Spleen (tissue), 11 donors: ENCODE measurements around the gene URGCP. TPM values are rescaled to one million over a fixed set of nuclear protein-coding genes. Genes with fewer than 3 reads are reported as not detected.

Experiments
- DNase-seq: peaks from one replicate; pipeline ENCODE4 v3.0.0-alpha.2; 2020
- H3K27ac ChIP-seq, 8 donors: fragments of 200-600 bp; sonication (generic) in 7 of 8; 1 replicate in 4 of 8; 2 replicates in 4 of 8; pipeline versions ENCODE4 v1.5.0 to v1.8.0; 2016 to 2021; ENCODE audit warnings: inconsistent platforms in 4 of 8, mild to moderate bottlenecking in 4 of 8, moderate library complexity in 1 of 8
- H3K27me3 ChIP-seq, 7 donors: fragments of 200-600 bp; sonication (generic) in 6 of 7; replicated peaks in 1 of 7; 1 replicate in 4 of 7; 2 replicates in 3 of 7; pipeline versions ENCODE4 v1.5.0 to v1.8.0; 2016 to 2021; ENCODE audit warnings: inconsistent platforms in 3 of 7, mild to moderate bottlenecking in 1 of 7
- H3K36me3 ChIP-seq, 6 donors: fragments of 200-600 bp; sonication (generic) in 5 of 6; 1 replicate in 4 of 6; 2 replicates in 2 of 6; pipeline versions ENCODE4 v1.5.0 to v1.8.0; 2016 to 2021; ENCODE audit warnings: inconsistent platforms in 2 of 6
- H3K4me1 ChIP-seq, 6 donors: fragments of 200-600 bp; sonication (generic) in 5 of 6; 1 replicate in 3 of 6; 2 replicates in 3 of 6; pipeline versions ENCODE4 v1.5.0 to v1.8.0; 2016 to 2021; ENCODE audit warnings: inconsistent platforms in 3 of 6
- H3K4me3 ChIP-seq, 8 donors: fragments of 200-600 bp; sonication (generic) in 7 of 8; 1 replicate in 4 of 8; 2 replicates in 4 of 8; pipeline versions ENCODE4 v1.5.0 to v1.8.0; 2016 to 2021; ENCODE audit warnings: inconsistent platforms in 4 of 8, mild to moderate bottlenecking in 4 of 8, moderate library complexity in 2 of 8
- H3K9me3 ChIP-seq, 8 donors: fragments of 200-600 bp; sonication (generic) in 7 of 8; 1 replicate in 4 of 8; 2 replicates in 4 of 8; pipeline versions ENCODE4 v1.5.0 to v1.8.0; 2016 to 2021; ENCODE audit warnings: inconsistent platforms in 4 of 8
- CTCF ChIP-seq, 11 experiments: fragments of 200-600 bp in 7 of 11; fragments of 450-650 bp in 4 of 11; sonication (generic) in 4 of 11; IDR thresholded peaks in 8 of 11; conservative IDR thresholded peaks in 3 of 11; 1 replicate in 7 of 11; 2 replicates in 4 of 11; pipeline versions ENCODE4 v1.4.0 to v1.8.0; 2016 to 2021; ENCODE audit warnings: antibody characterized with exemption in 11 of 11, inconsistent platforms in 4 of 11, mild to moderate bottlenecking in 1 of 11
- POLR2A ChIP-seq, 3 donors: fragments of 450-650 bp; IDR thresholded peaks; one replicate each; pipeline ENCODE4 v1.5.1; 2017; ENCODE audit warnings: antibody characterized with exemption in 3 of 3, mild to moderate bottlenecking in 1 of 3
- POLR2AphosphoS5 ChIP-seq, 3 donors: sonication (generic); formaldehyde crosslinking; IDR thresholded peaks; one replicate each; pipeline ENCODE4 v1.5.1; 2017; ENCODE audit warnings: antibody characterized with exemption in 3 of 3
- WGBS, 5 donors: extraction: QIAGEN DNeasy Blood & Tissue Kit in 3 of 5; methylation state at CpG; one replicate each; pipeline versions ENCODE4 v1.1.5 to v1.1.7; 2013 to 2018; 5-methylcytosine and 5-hydroxymethylcytosine counted together
- intact Hi-C: fragments of 100-400 bp; cut with DNase I; formaldehyde crosslinking; loops from one replicate; pipeline ENCODE4 v1.15.0; 2023; ENCODE audit warnings: low total_unique reads
- polyA plus RNA-seq, 3 donors: library from polyadenylated mRNA; stranded (reverse); fragments of 200-250 nt; gene quantifications; one replicate each; pipeline ENCODE4 v1.2.1, GENCODE V29; 2013
- total RNA-seq, 7 donors: library from RNA; depleted of rRNA in 3 of 7; stranded (reverse); fragments of >200 nt in 3 of 7; fragmentation: NEBNext Ultra II Directional in 4 of 7; extraction: Animal tissue kit (Norgen Biotek cat#: 25700) in 4 of 7; gene quantifications; one replicate each; pipeline versions ENCODE4 v1.1.0 to v1.2.1, GENCODE V29; 2016 to 2021
- donor health status: healthy with polysubstance abuse.
- donor health status: DM: no; HTN: no; CAD: no; lungs with moderate emphysema.
- donor health status: DM: no; HTN: no; CAD: no.
- donor health status: Bipolar disorder and iron deficiency.
- donor health status: healthy.
- donor health status: DM: no; HTN: no; CAD: no.
- donor health status: DM: yes; HTN: yes; CAD: no.

URGCP gene
- total and polyA plus RNA-seq, 10 donors: 8.6 to 32.1 (median 24.6) TPM

- WGBS, 5 donors: 87 to 93% (median 92%) methylated on average over 2 of the region's 2 CpGs
- TF ChIP-seq POLR2A (IDR thresholded peaks at IDR 0.05): no peak
- TF ChIP-seq POLR2AphosphoS5 (IDR thresholded peaks at IDR 0.05): no peak
- no peak for TF ChIP-seq CTCF (IDR thresholded peaks at IDR 0.05 in 8 of 11, conservative IDR thresholded peaks at IDR 0.05 in 3 of 11)
- intact Hi-C loops: loop anchor here (5.0 kb wide), 1 partner anchor 122 kb away; no protein-coding TSS in a partner anchor
These were observed 61.7 kb downstream of the URGCP start for GRCh38 chr7:43844662-43845061.

GRCh38 chr7:43844257-43844656 lies 62.1 kb downstream of the URGCP start:
- no peak for DNase-seq
- TF ChIP-seq CTCF (IDR thresholded peaks at IDR 0.05 in 8 of 11, conservative IDR thresholded peaks at IDR 0.05 in 3 of 11) (no peak), POLR2A (IDR thresholded peaks at IDR 0.05) (no peak), POLR2AphosphoS5 (IDR thresholded peaks at IDR 0.05) (no peak)
- no peaks in the 10 kb centered on the region for H3K9me3 ChIP-seq
- peaks cover 0 to 2% (median under 1%) of the 10 kb centered on the region in 6 donors for H3K4me1 ChIP-seq
- H3K27ac ChIP-seq: no peak overlapping the region
- H3K27me3 ChIP-seq: no peaks in the 10 kb centered on the region
- no peaks in the 10 kb centered on the region for H3K36me3 ChIP-seq
- H3K4me3 ChIP-seq: no peak overlapping the region
- WGBS, 5 donors: 83 to 95% (median 93%) methylated on average over 2 of the region's 2 CpGs
- intact Hi-C loops: loop anchor here (5.0 kb wide), 1 partner anchor 122 kb away; no protein-coding TSS in a partner anchor

More at GRCh38 chr7:43844662-43845061, 61.7 kb downstream of the URGCP start:
- H3K36me3 ChIP-seq: no peaks in the 10 kb centered on the region
- DNase-seq: no peak
- no peaks in the 10 kb centered on the region for H3K4me1 ChIP-seq
- H3K9me3 ChIP-seq: no peaks in the 10 kb centered on the region
- no peaks in the 10 kb centered on the region for H3K27me3 ChIP-seq
- no peak overlapping the region for H3K4me3 ChIP-seq
- no peak overlapping the region for H3K27ac ChIP-seq

GRCh38 chr7:43843296-43843695 lies 63.1 kb downstream of the URGCP start:
- H3K36me3 ChIP-seq: no peaks in the 10 kb centered on the region
- H3K4me1 ChIP-seq: peaks cover 0 to 12% (median 8%) of the 10 kb centered on the region in 6 donors
- intact Hi-C loops: loop anchor here (5.0 kb wide), 1 partner anchor 121 kb away; no protein-coding TSS in a partner anchor
- TF ChIP-seq POLR2AphosphoS5 (IDR thresholded peaks at IDR 0.05): no peak
- no peak for TF ChIP-seq POLR2A (IDR thresholded peaks at IDR 0.05)
- no peak for TF ChIP-seq CTCF (IDR thresholded peaks at IDR 0.05 in 8 of 11, conservative IDR thresholded peaks at IDR 0.05 in 3 of 11)
- no peak overlapping the region for H3K4me3 ChIP-seq
- WGBS, 5 donors: 89 to 95% (median 94%) methylated on average over 4 of the region's 4 CpGs
- no peak for DNase-seq
- H3K9me3 ChIP-seq: no peaks in the 10 kb centered on the region
- H3K27ac ChIP-seq: no peak overlapping the region
- no peaks in the 10 kb centered on the region for H3K27me3 ChIP-seq

GRCh38 chr7:43838201-43838658 lies 68.2 kb downstream of the URGCP start:
- TF ChIP-seq CTCF (IDR thresholded peaks at IDR 0.05 in 8 of 11, conservative IDR thresholded peaks at IDR 0.05 in 3 of 11) (no peak), POLR2AphosphoS5 (IDR thresholded peaks at IDR 0.05) (no peak), POLR2A (IDR thresholded peaks at IDR 0.05) (no peak)
- no peak for DNase-seq
- no peak overlapping the region for H3K4me3 ChIP-seq
- peaks cover 6 to 31% (median 18%) of the 10 kb centered on the region in 6 donors for H3K4me1 ChIP-seq
- no peaks in the 10 kb centered on the region for H3K27me3 ChIP-seq
- no peaks in the 10 kb centered on the region for H3K9me3 ChIP-seq
- WGBS, 5 donors: 83 to 93% (median 84%) methylated on average over 9 of the region's 9 CpGs
- intact Hi-C loops: loop anchor here (10.0 kb wide), 2 partner anchors 253 to 903 kb away; partner anchors contain the start of genes MRPL32, PSMA2 and STK17A
- H3K36me3 ChIP-seq: no peaks in the 10 kb centered on the region
- peak overlapping the region in 1 of 8 donors; percentile 61 for H3K27ac ChIP-seq
